HCT116 (cell line): ENCODE data around the gene PAX7. TPM values are rescaled to one million over a fixed set of nuclear protein-coding genes. Genes with fewer than 3 reads are reported as not detected.

ENCODE experiments used
- ATAC-seq: fragments of 200-7000 bp; cut with Tn5 transposase; 2 replicates; pipeline ENCODE4 v1.9.1; 2020; ENCODE audit warnings: mild to moderate bottlenecking, moderate library complexity
- BruUV-seq: library from RNA; stranded (reverse); fragments of 400-500 nt; replicated peaks from 2 replicates; lab custom pipeline; 2021; lab: Mats Ljungman, UMichigan
- CTCF ChIA-PET: fragments of 300-600 bp; sonication (Branson Sonifier 250); formaldehyde crosslinking; loops from one replicate; lab custom pipeline; 2021; ENCODE audit warnings: antibody characterized with exemption; lab: Charles Lee
- POLR2A ChIA-PET: fragments of 300-600, 350-600 bp; sonication (Branson Sonifier 250); formaldehyde crosslinking; loops from one replicate; lab custom pipeline; 2021; ENCODE audit warnings: antibody characterized with exemption; lab: Charles Lee
- RAD21 ChIA-PET, 2 experiments: fragments of 300-600 bp; sonication (Branson Sonifier 250); formaldehyde crosslinking; loops; one replicate each; lab custom pipeline; 2023; ENCODE audit warnings: low total read pairs in 2 of 2; ENCODE audit not compliant: uncharacterized antibody in 2 of 2, unreplicated experiment in 2 of 2, low non-redundant PET in 1 of 2; lab: Charles Lee
- DNase-seq: peaks from one replicate; pipeline ENCODE4 v3.0.0-alpha.2; 2010; ENCODE audit warnings: low read depth, low spot score
- H2AFZ ChIP-seq: fragments of 200-600 bp; shearing (Covaris generic), sonication (generic); 2 replicates; pipeline ENCODE4 v1.6.1; 2017; ENCODE audit warnings: low read depth, mixed run types, mixed read lengths, antibody characterized with exemption, low read length; ENCODE audit not compliant: poor library complexity, severe bottlenecking
- H3K27ac ChIP-seq: 2 replicates; pipeline ENCODE4 v1.5.1; 2012; ENCODE audit warnings: low read depth, low read length
- H3K27me3 ChIP-seq: fragments of 200-600 bp; sonication (generic); 2 replicates; pipeline ENCODE4 v1.6.1; 2016; ENCODE audit warnings: mixed run types, low read length, mixed read lengths; ENCODE audit not compliant: insufficient read depth
- H3K36me3 ChIP-seq, 2 experiments: fragments of 200-500 bp in 1 of 2; fragments of 200-600 bp in 1 of 2; sonication (Bioruptor generic) in 1 of 2; sonication (generic) in 1 of 2; 2 replicates each; pipeline versions ENCODE4 v1.5.1 to v1.6.1; 2014 to 2016; ENCODE audit warnings: low read length in 2 of 2, inconsistent platforms in 1 of 2, mixed read lengths in 1 of 2, mixed run types in 1 of 2; ENCODE audit not compliant: insufficient read depth in 2 of 2, control insufficient read depth in 1 of 2
- H3K4me1 ChIP-seq, 2 experiments: fragments of 200-600 bp in 1 of 2; sonication (generic) in 1 of 2; 2 replicates each; pipeline versions ENCODE4 v1.5.1 to v1.6.1; 2012 to 2017; ENCODE audit warnings: low read length in 2 of 2, inconsistent platforms in 1 of 2, mild to moderate bottlenecking in 1 of 2, mixed read lengths in 1 of 2, mixed run types in 1 of 2, moderate library complexity in 1 of 2; ENCODE audit not compliant: insufficient read depth in 2 of 2, control insufficient read depth in 1 of 2
- H3K4me2 ChIP-seq: fragments of 200-600 bp; sonication (generic); 2 replicates; pipeline ENCODE4 v1.6.1; 2017; ENCODE audit warnings: mixed run types, low read length, mixed read lengths
- H3K4me3 ChIP-seq, 2 experiments: fragments of 200-600 bp in 1 of 2; sonication (generic) in 1 of 2; replicated peaks in 1 of 2; 2 replicates each; pipeline ENCODE4 v1.5.1; 2011 to 2016; ENCODE audit warnings: low read length in 2 of 2, control low read depth in 1 of 2, low read depth in 1 of 2, mild to moderate bottlenecking in 1 of 2, mixed read lengths in 1 of 2, mixed run types in 1 of 2
- H3K79me2 ChIP-seq: fragments of 200-600 bp; sonication (generic); 2 replicates; pipeline ENCODE4 v1.6.1; 2017; ENCODE audit warnings: mild to moderate bottlenecking, mixed run types, low read length, moderate library complexity, mixed read lengths; ENCODE audit not compliant: insufficient read depth
- H3K9ac ChIP-seq: fragments of 200-600 bp; sonication (generic); 2 replicates; pipeline ENCODE4 v1.6.1; 2016; ENCODE audit warnings: low read length, mixed read lengths
- H3K9me2 ChIP-seq: fragments of 200-600 bp; sonication (generic), shearing (Covaris generic); 2 replicates; pipeline ENCODE4 v1.6.1; 2017; ENCODE audit warnings: mixed run types, mild to moderate bottlenecking, moderate library complexity; ENCODE audit not compliant: insufficient read depth
- H3K9me3 ChIP-seq, 2 experiments: fragments of 200-500 bp in 1 of 2; fragments of 200-600 bp in 1 of 2; sonication (Bioruptor generic) in 1 of 2; sonication (generic) in 1 of 2; 2 replicates each; pipeline ENCODE4 v1.6.1; 2014 to 2017; ENCODE audit warnings: low read length in 2 of 2, mixed read lengths in 2 of 2, inconsistent platforms in 1 of 2, low read depth in 1 of 2, mild to moderate bottlenecking in 1 of 2, mixed run types in 1 of 2, moderate library complexity in 1 of 2; ENCODE audit not compliant: control insufficient read depth in 1 of 2, insufficient read depth in 1 of 2
- H4K20me1 ChIP-seq: fragments of 200-600 bp; sonication (generic), shearing (Covaris generic); 2 replicates; pipeline ENCODE4 v1.6.1; 2017; ENCODE audit warnings: mixed run types, mild to moderate bottlenecking, moderate library complexity; ENCODE audit not compliant: insufficient read depth
- ATF3 ChIP-seq: IDR thresholded peaks from 2 replicates; pipeline ENCODE4 v1.6.1; 2012
- CBX3 ChIP-seq: IDR thresholded peaks from 2 replicates; pipeline ENCODE4 v1.6.1; 2012; ENCODE audit warnings: low read depth
- EZH2 ChIP-seq: fragments of 200-600 bp; sonication (generic); IDR thresholded peaks from 2 replicates; pipeline ENCODE4 v1.6.1; 2017; ENCODE audit warnings: antibody characterized with exemption, mixed run types
- MAX ChIP-seq: IDR thresholded peaks from 2 replicates; pipeline ENCODE4 v1.6.1; 2012
- POLR2A ChIP-seq: IDR thresholded peaks from 2 replicates; pipeline ENCODE4 v1.7.0; 2011; ENCODE audit warnings: borderline replicate concordance; ENCODE audit not compliant: insufficient read depth, insufficient read length; ENCODE audit errors: extremely low read depth
- POLR2AphosphoS5 ChIP-seq: IDR thresholded peaks from 2 replicates; pipeline ENCODE4 v1.6.1; 2011; ENCODE audit warnings: mild to moderate bottlenecking, low read depth, low read length, moderate library complexity
- RAD21 ChIP-seq: IDR thresholded peaks from 2 replicates; pipeline ENCODE4 v1.6.1; 2012; ENCODE audit warnings: low read depth, mild to moderate bottlenecking
- SP1 ChIP-seq: IDR thresholded peaks from 2 replicates; pipeline ENCODE4 v1.6.1; 2012; ENCODE audit warnings: low read depth
- SRF ChIP-seq: IDR thresholded peaks from 2 replicates; pipeline ENCODE4 v1.6.1; 2012; ENCODE audit warnings: low read depth
- YY1 ChIP-seq: IDR thresholded peaks from 2 replicates; pipeline ENCODE4 v1.6.1; 2011; ENCODE audit warnings: low read length, low read depth, moderate library complexity, mild to moderate bottlenecking; ENCODE audit not compliant: insufficient replicate concordance; ENCODE audit errors: extremely low read depth
- ZBTB33 ChIP-seq: IDR thresholded peaks from 2 replicates; pipeline ENCODE4 v1.6.1; 2011; ENCODE audit warnings: mild to moderate bottlenecking, low read length, moderate library complexity; ENCODE audit not compliant: insufficient replicate concordance; ENCODE audit errors: extremely low read depth
- ZNF274 ChIP-seq: fragments of 200-500 bp; sonication (Bioruptor generic); IDR thresholded peaks from 2 replicates; pipeline ENCODE4 v1.6.1; 2014; ENCODE audit warnings: mild to moderate bottlenecking, low read depth, low read length, inconsistent platforms
- intact Hi-C: fragments of 100-400 bp; cut with micrococcal nuclease; formaldehyde crosslinking; loops from 2 replicates; pipeline ENCODE4 v1.10.0; 2022
- total RNA-seq: library from RNA; stranded (reverse); gene quantifications from one replicate; pipeline ENCODE4 v1.2.1, GENCODE V29; 2021; ENCODE audit not compliant: unreplicated experiment

PAX7 gene
- total RNA-seq, 1 experiment from 2014 or later = not detected

- peaks cover 59% of the 10 kb centered on the region for H3K27me3 ChIP-seq
- no peak overlapping the region for H3K9ac ChIP-seq
- CTCF ChIA-PET = interaction anchor here (0.9 kb wide), 1 partner anchor 41 kb away, joined by 3 read pairs; no protein-coding TSS in a partner anchor
- H3K4me2 ChIP-seq = no peak overlapping the region
- TF ChIP-seq POLR2A = no peak
- TF ChIP-seq ZBTB33 = no peak
- TF ChIP-seq ATF3 = no peak
- TF ChIP-seq YY1 = no peak
- no peak for TF ChIP-seq MAX
- no peak for TF ChIP-seq POLR2AphosphoS5
- no peak for TF ChIP-seq EZH2
- no peak for TF ChIP-seq SRF
- no peak for TF ChIP-seq ZNF274
- TF ChIP-seq SP1 = no peak
- no peak for TF ChIP-seq RAD21
- TF ChIP-seq CBX3 = no peak
- DNase-seq = no peak
- no peak overlapping the region for H2AFZ ChIP-seq
- no peaks in the 10 kb centered on the region for H3K36me3 ChIP-seq
- no peak overlapping the region for H3K27ac ChIP-seq
- peaks cover 0 to 3% of the 10 kb centered on the region in 2 experiments; a peak in 2 of 4 replicates for H3K4me1 ChIP-seq
- intact Hi-C loops = no loop called here
- no peaks in the 10 kb centered on the region for H3K9me3 ChIP-seq
- H3K4me3 ChIP-seq = no peak overlapping the region
- no peak for ATAC-seq
- RAD21 ChIA-PET = no interaction called here
- no TSS peak for BruUV-seq
- H4K20me1 ChIP-seq = no peaks in the 10 kb centered on the region
- no peaks in the 10 kb centered on the region for H3K9me2 ChIP-seq
- POLR2A ChIA-PET = no interaction called here
- no peaks in the 10 kb centered on the region for H3K79me2 ChIP-seq
These were observed 7.6 kb downstream of the PAX7 start for GRCh38 chr1:18637962-18638834.
